Measurements from ENCODE around the gene TCERG1L. TPM values are rescaled to one million over a fixed set of nuclear protein-coding genes. Genes with fewer than 3 reads are reported as not detected.

Gene TCERG1L
- polyA plus RNA-seq, 3 donors, result not detected

DNA sequence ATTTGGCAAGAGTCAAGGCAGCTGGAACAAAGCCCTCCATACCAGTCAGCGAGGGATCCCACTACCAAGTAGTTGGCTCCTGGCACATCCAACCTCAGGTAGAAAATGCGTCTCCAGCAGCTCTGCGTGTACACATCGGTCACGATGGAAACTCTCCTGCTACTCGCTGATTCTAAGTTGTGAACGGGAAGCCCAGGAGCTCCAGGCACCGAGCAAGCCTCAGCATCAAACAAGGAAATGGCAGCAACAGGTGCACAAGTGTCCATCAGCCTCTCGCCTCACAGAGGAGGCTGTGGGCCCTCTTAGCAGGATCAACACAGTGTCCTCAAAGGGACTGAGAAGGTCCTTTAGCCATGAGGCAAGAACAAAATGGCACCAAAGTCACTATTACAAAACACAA lies 127.0 kb downstream of the TCERG1L start:
- Histone ChIP-seq H3K27me3 (ENCODE audit: control insufficient read depth in 2 of 2, insufficient read depth in 2 of 2, low read length in 2 of 2) (no peaks in the 10 kb centered on the region), H3K4me1 (ENCODE audit: control insufficient read depth in 1 of 2, insufficient read depth in 2 of 2, low read length in 2 of 2) (no peaks in the 10 kb centered on the region), H3K9me3 (replicated peaks in 1 of 2; ENCODE audit: control insufficient read depth in 1 of 2, insufficient read depth in 1 of 2, low read length in 2 of 2) (no peaks in the 10 kb centered on the region), H3K4me2 (replicated peaks; ENCODE audit: extremely low read depth, low read length, poor library complexity, severe bottlenecking) (no peak overlapping the region), H3K27ac (ENCODE audit: low read depth in 1 of 2, low read length in 2 of 2) (no peak overlapping the region), H3K4me3 (replicated peaks in 1 of 3; ENCODE audit: low read depth in 2 of 3, low read length in 3 of 3) (no peak overlapping the region), H4K20me1 (ENCODE audit: insufficient read depth, low read length) (no peaks in the 10 kb centered on the region), H3K79me2 (ENCODE audit: insufficient read depth, low read length) (no peaks in the 10 kb centered on the region), H2AFZ (ENCODE audit: insufficient read depth, low read depth, low read length, poor library complexity, severe bottlenecking) (no peak overlapping the region), H3K36me3 (replicated peaks in 1 of 2; ENCODE audit: control insufficient read depth in 1 of 2, insufficient read depth in 2 of 2, low read length in 2 of 2) (no peaks in the 10 kb centered on the region), H3K9ac (ENCODE audit: insufficient read depth, low read length, poor library complexity, severe bottlenecking) (no peak overlapping the region)
- TF ChIP-seq, protein P1, sequence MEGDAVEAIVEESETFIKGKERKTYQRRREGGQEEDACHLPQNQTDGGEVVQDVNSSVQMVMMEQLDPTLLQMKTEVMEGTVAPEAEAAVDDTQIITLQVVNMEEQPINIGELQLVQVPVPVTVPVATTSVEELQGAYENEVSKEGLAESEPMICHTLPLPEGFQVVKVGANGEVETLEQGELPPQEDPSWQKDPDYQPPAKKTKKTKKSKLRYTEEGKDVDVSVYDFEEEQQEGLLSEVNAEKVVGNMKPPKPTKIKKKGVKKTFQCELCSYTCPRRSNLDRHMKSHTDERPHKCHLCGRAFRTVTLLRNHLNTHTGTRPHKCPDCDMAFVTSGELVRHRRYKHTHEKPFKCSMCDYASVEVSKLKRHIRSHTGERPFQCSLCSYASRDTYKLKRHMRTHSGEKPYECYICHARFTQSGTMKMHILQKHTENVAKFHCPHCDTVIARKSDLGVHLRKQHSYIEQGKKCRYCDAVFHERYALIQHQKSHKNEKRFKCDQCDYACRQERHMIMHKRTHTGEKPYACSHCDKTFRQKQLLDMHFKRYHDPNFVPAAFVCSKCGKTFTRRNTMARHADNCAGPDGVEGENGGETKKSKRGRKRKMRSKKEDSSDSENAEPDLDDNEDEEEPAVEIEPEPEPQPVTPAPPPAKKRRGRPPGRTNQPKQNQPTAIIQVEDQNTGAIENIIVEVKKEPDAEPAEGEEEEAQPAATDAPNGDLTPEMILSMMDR (IDR thresholded peaks at IDR 0.05), result no peak
- DNase-seq, result no peak
- peaks cover 0 to 6% (median 2%) of the 10 kb centered on the region in 7 donors for H3K9me3 Mint-ChIP-seq
- H3K27ac Mint-ChIP-seq, result no peak overlapping the region
- H3K27me3 Mint-ChIP-seq (ENCODE audit: low read depth in 3 of 3), result peaks cover 0 to 5% (median 2%) of the 10 kb centered on the region in 3 donors
- no peak overlapping the region for H3K4me3 Mint-ChIP-seq
- no peaks in the 10 kb centered on the region for H3K36me3 Mint-ChIP-seq
- WGBS (ENCODE audit: insufficient coverage), result 87% methylated on average over 8 of the region's 9 CpGs
- H3K4me1 Mint-ChIP-seq, result no peaks in the 10 kb centered on the region
- intact Hi-C loops (cut with micrococcal nuclease), result no loop called here

DNA sequence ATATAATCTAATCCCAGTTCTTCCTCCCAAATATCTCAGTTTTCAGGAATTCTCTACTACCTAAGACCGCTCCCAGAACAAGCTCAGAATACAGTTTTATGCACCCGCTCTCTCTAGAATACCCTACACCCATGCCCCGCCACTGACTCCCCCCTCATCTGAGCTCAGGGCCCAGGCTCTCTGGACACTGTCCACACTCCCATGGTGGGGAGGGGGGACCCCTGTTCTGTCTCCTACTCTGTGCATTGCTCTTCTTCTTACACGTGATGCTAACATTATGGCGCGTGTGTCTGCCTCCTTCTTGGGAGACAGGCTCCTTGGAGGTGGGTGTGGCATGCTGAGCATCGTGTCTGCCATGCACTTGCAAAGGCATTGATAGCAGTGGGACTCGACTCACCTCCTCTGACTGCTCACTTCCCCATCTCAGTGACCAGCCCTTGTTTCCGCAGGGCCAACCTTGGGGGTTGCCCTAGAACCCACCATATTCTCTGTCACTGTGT lies 127.9 kb downstream of the TCERG1L start:
- 92% methylated on average over 2 of the region's 9 CpGs for WGBS (ENCODE audit: insufficient coverage)
- Histone ChIP-seq H3K4me1 (ENCODE audit: control insufficient read depth in 1 of 2, insufficient read depth in 2 of 2, low read length in 2 of 2) (no peaks in the 10 kb centered on the region), H3K27me3 (ENCODE audit: control insufficient read depth in 2 of 2, insufficient read depth in 2 of 2, low read length in 2 of 2) (no peaks in the 10 kb centered on the region), H3K9ac (ENCODE audit: insufficient read depth, low read length, poor library complexity, severe bottlenecking) (no peak overlapping the region), H3K4me3 (replicated peaks in 1 of 3; ENCODE audit: low read depth in 2 of 3, low read length in 3 of 3) (no peak overlapping the region), H3K9me3 (replicated peaks in 1 of 2; ENCODE audit: control insufficient read depth in 1 of 2, insufficient read depth in 1 of 2, low read length in 2 of 2) (no peaks in the 10 kb centered on the region), H3K36me3 (replicated peaks in 1 of 2; ENCODE audit: control insufficient read depth in 1 of 2, insufficient read depth in 2 of 2, low read length in 2 of 2) (no peaks in the 10 kb centered on the region), H3K79me2 (ENCODE audit: insufficient read depth, low read length) (no peaks in the 10 kb centered on the region), H3K27ac (ENCODE audit: low read depth in 1 of 2, low read length in 2 of 2) (no peak overlapping the region), H3K4me2 (replicated peaks; ENCODE audit: extremely low read depth, low read length, poor library complexity, severe bottlenecking) (no peak overlapping the region), H4K20me1 (ENCODE audit: insufficient read depth, low read length) (no peaks in the 10 kb centered on the region), H2AFZ (ENCODE audit: insufficient read depth, low read depth, low read length, poor library complexity, severe bottlenecking) (no peak overlapping the region)
- intact Hi-C loops (cut with micrococcal nuclease), result no loop called here
- DNase-seq, result no peak
- Mint-ChIP-seq H3K4me1 (no peaks in the 10 kb centered on the region), H3K4me3 (no peak overlapping the region), H3K27ac (no peak overlapping the region), H3K36me3 (no peaks in the 10 kb centered on the region), H3K9me3 (peaks cover 0 to 6% (median 3%) of the 10 kb centered on the region in 7 donors), H3K27me3 (ENCODE audit: low read depth in 3 of 3) (peaks cover 0 to 5% (median 2%) of the 10 kb centered on the region in 3 donors)
- TF ChIP-seq, protein P1 (IDR thresholded peaks at IDR 0.05), result no peak
